H1 (cell line): ENCODE results near the gene FAH.

Source experiments
- CTCF ChIP-seq, 3 experiments: IDR thresholded peaks; 1 replicate in 2 of 3; 2 replicates in 1 of 3; pipeline versions ENCODE4 v1.5.1 to v1.6.1; 2011; ENCODE audit warnings: low read length in 3 of 3, mild to moderate bottlenecking in 3 of 3, inconsistent platforms in 2 of 3, low read depth in 1 of 3, moderate library complexity in 1 of 3; ENCODE audit not compliant: insufficient read depth in 1 of 3; ENCODE audit errors: control extremely low read depth in 1 of 3
- RAD21 ChIP-seq, 2 experiments: IDR thresholded peaks in 1 of 2; conservative IDR thresholded peaks in 1 of 2; 2 replicates each; pipeline ENCODE4 v1.6.1; 2011; ENCODE audit warnings: low read depth in 2 of 2, low read length in 2 of 2, improper control_type of control experiment in 1 of 2, inconsistent platforms in 1 of 2, mild to moderate bottlenecking in 1 of 2, moderate library complexity in 1 of 2
- RBBP5 ChIP-seq: IDR thresholded peaks from 2 replicates; pipeline ENCODE4 v1.7.1; 2012; ENCODE audit warnings: low read depth, mild to moderate bottlenecking, inconsistent platforms, low read length, moderate library complexity, borderline replicate concordance

DNA sequence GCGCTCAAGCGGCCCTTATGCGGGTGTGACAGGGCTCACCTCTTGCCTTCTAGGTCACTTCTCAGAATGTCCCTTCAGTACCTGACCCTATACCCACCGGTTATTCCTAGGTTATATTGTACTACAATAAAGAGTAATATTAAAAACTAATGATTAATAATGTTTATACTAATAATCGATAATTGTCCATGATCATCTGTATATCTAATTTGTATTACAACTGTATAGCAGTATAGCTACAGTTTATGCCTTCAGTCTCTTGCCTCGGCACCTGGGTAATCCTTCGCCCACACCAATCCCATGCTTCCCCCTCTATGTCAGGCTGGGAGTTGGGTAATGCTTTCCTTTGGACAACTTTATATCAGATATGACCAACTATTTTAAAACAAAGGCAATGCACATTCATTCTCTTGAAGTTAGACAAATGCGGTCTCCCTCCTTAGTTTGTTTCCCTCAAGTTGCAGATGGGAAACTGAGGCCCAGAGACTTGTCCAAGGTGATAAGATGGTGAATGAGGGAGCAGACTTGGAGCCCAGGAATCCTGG lies 3.4 kb downstream of the FAH start:
- TF ChIP-seq RAD21 (IDR thresholded peaks at IDR 0.05 in 1 of 2, conservative IDR thresholded peaks at IDR 0.05 in 1 of 2; ENCODE audit: low read depth in 2 of 2, low read length in 2 of 2) (no peak), CTCF (IDR thresholded peaks at IDR 0.05; ENCODE audit: control extremely low read depth in 1 of 3, insufficient read depth in 1 of 3, low read depth in 1 of 3, low read length in 3 of 3) (no peak), RBBP5 (no peak)
